ENCODE data around the gene COG5. TPM values are rescaled to one million over a fixed set of nuclear protein-coding genes. Genes with fewer than 3 reads are reported as not detected.
A peak's percentile ranks its signal among the peaks of the same experiment; 100 is the strongest.

The COG5 gene
- total and polyA plus RNA-seq, 9 of the 15 experiments (the other 6 are each of a cell fraction or from before 2014, with no cell fraction given): 15.3 to 75.1 (median 56.4) TPM

- peaks cover 5 to 17% of the 10 kb centered on the region in 2 experiments for H3K4me1 ChIP-seq (replicated peaks in 1 of 2; ENCODE audit: control insufficient read depth in 2 of 2, insufficient read depth in 2 of 2, low read length in 2 of 2)
- no peaks in the 10 kb centered on the region for H3K36me3 ChIP-seq (ENCODE audit: control insufficient read depth, insufficient read depth, low read length)
- ChIA-PET POLR2A (interaction anchor here (0.7 to 2.7 kb wide), 5 partner anchors 9 to 22 kb away, joined by 3 to 18 read pairs (median 7); no protein-coding TSS in a partner anchor), CTCF (ENCODE audit: low intra/inter-chr PET ratio) (no interaction called here)
- no peaks in the 10 kb centered on the region for H4K20me1 ChIP-seq (replicated peaks; ENCODE audit: control insufficient read depth, insufficient read depth, low read length)
- H3K27ac ChIP-seq (ENCODE audit: extremely low read depth, low read depth, low read length): peak overlapping the region; percentile 59
- peak overlapping the region; percentile 43; the same call in 1 of the 2 replicates for H2AFZ ChIP-seq (ENCODE audit: low read depth, low read length)
- DNase-seq (ENCODE audit: extremely low read depth in 1 of 4, low spot score in 3 of 4): peak in 1 of 4 experiments; percentile 57
- no TSS peak for BruUV-seq (replicated peaks)
- H3K4me3 ChIP-seq: no peak overlapping the region
- intact Hi-C loops (cut with micrococcal nuclease): no loop called here
- no peaks in the 10 kb centered on the region for H3K27me3 ChIP-seq (ENCODE audit: control insufficient read depth in 2 of 2, insufficient read depth in 2 of 2, low read length in 2 of 2)
- no peaks in the 10 kb centered on the region for H3K9me3 ChIP-seq (replicated peaks; ENCODE audit: control insufficient read depth, insufficient read depth, low read depth, low read length)
- peak overlapping the region; percentile 18 to 36; a peak in 2 of 4 replicates for H3K9ac ChIP-seq (ENCODE audit: insufficient read depth in 1 of 2, low read depth in 2 of 2, low read length in 2 of 2)
- H3K9me1 ChIP-seq (ENCODE audit: control insufficient read depth, insufficient read depth, low read length): no peaks in the 10 kb centered on the region
- WGBS (ENCODE audit: insufficient coverage, low coverage, missing lambda C conversion rate): 17% methylated on average over 6 of the region's 6 CpGs
- peak overlapping the region; percentile 48 for H3K4me2 ChIP-seq (ENCODE audit: insufficient read depth, low read length)
- ATAC-seq: peak; percentile 63
- H3K79me2 ChIP-seq (ENCODE audit: control insufficient read depth, insufficient read depth, low read length): no peaks in the 10 kb centered on the region
- in situ Hi-C loops (cut with MboI): no loop called here
- FAIRE-seq: peak; percentile 72
- TF ChIP-seq FOXA3 (CRISPR knock-in tag; conservative IDR thresholded peaks at IDR 0.05 in 1 of 2, IDR thresholded peaks at IDR 0.05 in 1 of 2) (0 out of 4 replicates have a peak, but pooled peaks of 1 of the 2 experiments have one; percentile 43), GATA2 (CRISPR knock-in tag; IDR thresholded peaks at IDR 0.05) (peak; percentile 68), ZNF79 (CRISPR knock-in tag; IDR thresholded peaks at IDR 0.05; ENCODE audit: low read depth) (no peak; the same call in 1 of the 2 replicates), EWSR1 (IDR thresholded peaks at IDR 0.05; ENCODE audit: borderline replicate concordance, low read depth, partially characterized antibody) (no peak), ZNF77 (CRISPR knock-in tag; IDR thresholded peaks at IDR 0.05) (no peak), ZNF165 (CRISPR knock-in tag; IDR thresholded peaks at IDR 0.05; ENCODE audit: borderline replicate concordance) (no peak), E2F1 (CRISPR knock-in tag; IDR thresholded peaks at IDR 0.05) (no peak), NUFIP1 (IDR thresholded peaks at IDR 0.05; ENCODE audit: partially characterized antibody) (no peak), NR2C2 (CRISPR knock-in tag; IDR thresholded peaks at IDR 0.05) (no peak), NR2C2 (tag; IDR thresholded peaks at IDR 0.05) (peak; percentile 43; the same call in 1 of the 2 replicates), ZBTB5 (IDR thresholded peaks at IDR 0.05) (no peak), ETS2 (tag; IDR thresholded peaks at IDR 0.05; ENCODE audit: borderline replicate concordance, poor library complexity, severe bottlenecking) (no peak), TSC22D4 (tag; IDR thresholded peaks at IDR 0.05) (no peak), ZNF347 (CRISPR knock-in tag; IDR thresholded peaks at IDR 0.05; ENCODE audit: low read depth) (no peak), BRF1 (IDR thresholded peaks at IDR 0.05; ENCODE audit: borderline replicate concordance, extremely low read depth, insufficient read length) (no peak)
These were observed 176.0 kb downstream of the COG5 start for GRCh38 chr7:107387573-107388219.
